ENCODE data around the gene GPRIN2.

GPRIN2 gene

GRCh38 chr10:46547541-46548497 lies 8.6 kb downstream of the GPRIN2 start:
- DNase-seq: no peak

- DNase-seq: no peak
Observed at GRCh38 chr10:46546591-46547540, 9.6 kb downstream of the GPRIN2 start.

- no peak for DNase-seq
Observed at GRCh38 chr10:46545861-46546590, 10.4 kb downstream of the GPRIN2 start.

DNA sequence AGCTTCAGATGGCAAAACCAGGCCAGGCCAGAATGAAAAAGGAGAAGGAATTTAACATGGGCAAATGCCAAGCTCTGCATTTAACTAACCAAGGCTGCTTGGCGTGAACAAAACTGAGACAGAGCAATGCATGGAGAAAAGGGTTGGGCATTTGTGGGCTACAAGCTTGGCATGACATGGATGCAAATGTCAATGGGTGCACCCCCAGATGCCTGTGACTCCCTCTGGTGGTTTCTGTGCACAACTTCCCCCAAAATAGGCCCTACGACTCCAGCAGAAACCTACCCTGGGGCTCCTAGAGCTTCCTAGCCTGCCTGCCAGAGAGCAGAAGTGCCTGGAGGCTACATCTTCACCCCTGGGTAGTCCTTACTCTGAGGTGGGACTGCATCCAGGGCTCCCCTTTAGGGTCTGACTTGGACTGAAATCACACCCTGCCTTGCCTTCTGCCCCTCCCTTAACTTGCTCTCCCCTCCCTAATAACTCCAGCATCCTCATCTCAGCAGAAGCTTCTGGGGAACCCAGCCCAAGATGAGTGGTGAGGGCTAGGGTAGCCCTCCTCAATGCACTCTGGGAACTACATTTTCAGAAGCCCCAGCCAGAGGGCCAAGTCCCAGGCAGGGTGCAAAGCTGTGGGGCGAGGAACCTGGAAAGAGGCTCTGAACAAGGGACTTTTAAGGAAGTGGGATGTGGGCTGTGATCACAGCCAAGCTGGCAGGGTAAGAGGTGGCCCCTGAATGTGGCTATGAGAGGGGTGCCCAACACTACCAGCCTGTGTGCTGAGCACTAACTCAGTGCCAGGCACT lies 11.3 kb downstream of the GPRIN2 start:
- no peak for DNase-seq

DNA sequence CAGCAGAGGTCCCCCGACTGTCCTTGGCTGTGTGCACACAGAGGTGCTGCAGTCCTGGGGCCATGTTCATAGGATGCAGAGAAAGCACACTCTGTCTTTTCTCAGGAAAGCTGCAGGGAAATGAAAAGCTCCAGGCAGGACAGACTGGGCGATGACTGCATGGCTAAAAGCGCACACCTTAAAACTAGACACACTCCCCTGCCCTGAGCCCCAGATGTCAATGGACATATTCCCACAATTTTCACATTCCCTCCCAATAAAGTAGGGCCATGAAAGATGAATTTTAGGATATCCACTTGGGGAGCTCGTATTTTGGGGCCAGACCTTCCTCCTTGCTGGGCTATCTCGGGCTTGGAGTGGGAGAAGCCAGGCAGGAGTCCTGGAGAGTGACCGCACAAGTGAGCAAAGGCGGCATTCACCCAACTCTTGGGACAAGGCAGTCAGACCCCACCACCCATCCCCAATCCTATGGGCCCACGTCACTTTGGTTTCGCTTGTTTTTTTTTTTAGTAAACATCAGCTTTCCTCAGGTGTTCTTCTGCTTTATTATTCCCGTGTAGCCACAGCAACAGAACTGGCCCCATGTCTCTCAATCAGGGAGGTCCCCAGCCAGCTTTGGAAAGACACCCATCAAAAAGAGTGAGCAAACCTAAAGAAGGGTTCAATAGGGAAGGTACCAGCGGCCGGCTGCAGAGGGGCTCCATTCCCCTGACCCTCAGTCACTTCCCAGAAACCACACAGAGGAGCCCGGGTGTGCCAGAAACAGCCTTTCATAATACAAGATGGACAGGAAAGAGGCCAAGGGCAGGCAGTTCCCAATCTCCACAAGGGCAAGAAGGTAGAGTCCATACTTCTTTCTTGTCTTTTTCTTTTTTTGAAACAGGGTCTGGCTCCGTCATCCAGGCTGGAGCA lies 12.7 kb downstream of the GPRIN2 start:
- no peak for DNase-seq

DNA sequence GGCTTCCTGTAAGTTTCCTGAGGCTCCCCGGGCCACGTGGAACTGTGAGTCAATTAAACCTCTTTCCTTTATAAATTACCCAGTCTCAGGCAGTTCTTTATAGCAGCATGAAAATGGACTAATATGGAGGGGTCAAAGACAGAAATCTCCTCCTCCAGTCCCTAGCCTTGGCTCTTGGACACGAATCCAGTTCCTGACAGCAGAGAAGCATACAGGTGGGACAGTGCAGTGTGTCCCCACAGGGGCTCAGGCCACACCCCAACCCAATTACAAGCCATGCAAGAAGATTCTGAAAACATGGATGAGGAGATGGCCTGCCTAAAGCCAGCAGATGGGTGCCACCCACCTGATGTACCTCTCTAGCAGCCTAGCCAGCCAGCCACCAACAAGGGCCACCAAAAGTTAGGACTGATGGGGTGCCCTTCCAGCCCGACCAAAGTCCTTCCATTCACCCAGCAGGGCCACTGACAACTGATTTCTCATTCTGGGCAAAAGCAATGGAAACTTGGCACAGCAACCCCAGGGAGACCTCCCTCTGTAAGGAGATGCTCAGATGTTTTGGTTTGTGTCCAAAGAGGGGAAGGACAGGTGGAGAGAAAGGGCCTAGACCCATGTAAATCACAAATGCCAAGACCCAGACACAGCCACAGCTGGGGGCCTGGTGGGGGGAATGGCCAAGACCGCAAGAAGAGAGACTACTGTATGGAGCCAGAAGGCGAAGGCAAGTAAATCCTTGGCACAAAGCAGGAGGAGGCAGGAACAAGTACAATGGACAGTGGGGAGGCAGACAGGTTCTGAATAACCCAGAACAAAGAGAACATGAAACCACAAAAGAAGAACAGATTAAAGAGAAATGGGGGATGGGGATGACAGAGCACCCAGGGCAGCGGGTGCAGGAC lies 13.6 kb downstream of the GPRIN2 start:
- DNase-seq: no peak

- no peak for DNase-seq
Observed at GRCh38 chr10:46541735-46542566, 14.5 kb downstream of the GPRIN2 start.

DNA sequence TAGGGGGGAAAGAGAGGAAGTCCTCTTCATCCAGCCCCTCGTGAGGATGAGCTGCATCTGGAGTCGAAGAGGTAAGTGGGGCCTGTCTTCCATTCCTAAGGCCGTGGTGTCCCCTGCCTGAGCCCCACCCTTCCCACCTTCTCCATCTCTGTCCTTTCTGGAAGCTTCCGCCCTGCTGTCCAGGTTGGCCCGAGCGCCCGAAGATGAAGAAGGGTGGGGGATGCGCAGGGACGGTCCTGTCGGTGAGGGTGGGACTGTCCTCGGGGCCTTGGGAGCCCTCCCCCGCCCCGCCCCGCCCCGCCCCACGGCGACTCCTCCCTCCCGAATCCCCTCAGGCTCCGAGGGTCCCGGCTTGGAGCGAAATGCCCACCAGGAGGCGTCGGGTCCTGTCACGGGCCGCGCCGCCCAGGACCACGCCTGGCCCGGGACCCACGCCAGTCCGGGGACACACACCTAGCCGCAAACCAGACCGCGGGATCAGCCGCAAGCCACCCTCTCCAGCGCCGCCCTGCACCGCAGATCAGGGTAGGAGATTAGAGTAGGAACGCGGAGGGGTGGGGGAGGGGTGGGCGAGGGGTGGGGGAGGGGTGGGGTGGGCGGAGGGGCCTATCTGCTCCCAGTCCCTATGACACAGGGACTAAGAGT lies 15.3 kb downstream of the GPRIN2 start:
- DNase-seq: no peak

DNA sequence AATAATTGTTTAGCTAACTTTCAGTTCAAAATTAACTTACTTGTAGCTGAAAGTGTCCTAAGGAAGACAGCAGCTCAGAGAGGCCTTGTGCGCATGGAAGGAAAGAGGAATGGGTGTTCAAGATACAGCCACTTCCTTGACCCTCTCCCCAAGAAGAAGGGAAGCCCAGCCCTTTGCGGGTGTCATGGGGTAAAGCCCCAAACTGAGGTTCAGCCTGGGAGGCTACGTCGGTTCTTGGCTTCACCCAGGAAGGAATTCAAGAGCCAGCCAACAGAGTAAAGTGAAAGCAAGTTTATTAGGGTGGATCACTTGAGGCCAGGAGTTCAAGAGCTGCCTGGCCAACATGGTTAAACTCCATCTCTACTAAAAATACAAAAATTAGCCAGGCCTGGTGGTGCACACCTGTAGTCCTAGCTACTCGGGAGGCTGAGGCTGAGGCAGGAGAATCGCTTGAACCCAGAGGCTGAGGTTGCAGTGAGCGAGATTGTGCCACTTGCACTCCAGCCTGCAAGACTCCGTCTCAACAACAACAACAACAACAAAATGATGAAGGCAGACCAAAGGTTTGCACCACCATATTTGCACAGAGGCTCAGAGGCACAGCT lies 15.9 kb downstream of the GPRIN2 start:
- DNase-seq: no peak

DNA sequence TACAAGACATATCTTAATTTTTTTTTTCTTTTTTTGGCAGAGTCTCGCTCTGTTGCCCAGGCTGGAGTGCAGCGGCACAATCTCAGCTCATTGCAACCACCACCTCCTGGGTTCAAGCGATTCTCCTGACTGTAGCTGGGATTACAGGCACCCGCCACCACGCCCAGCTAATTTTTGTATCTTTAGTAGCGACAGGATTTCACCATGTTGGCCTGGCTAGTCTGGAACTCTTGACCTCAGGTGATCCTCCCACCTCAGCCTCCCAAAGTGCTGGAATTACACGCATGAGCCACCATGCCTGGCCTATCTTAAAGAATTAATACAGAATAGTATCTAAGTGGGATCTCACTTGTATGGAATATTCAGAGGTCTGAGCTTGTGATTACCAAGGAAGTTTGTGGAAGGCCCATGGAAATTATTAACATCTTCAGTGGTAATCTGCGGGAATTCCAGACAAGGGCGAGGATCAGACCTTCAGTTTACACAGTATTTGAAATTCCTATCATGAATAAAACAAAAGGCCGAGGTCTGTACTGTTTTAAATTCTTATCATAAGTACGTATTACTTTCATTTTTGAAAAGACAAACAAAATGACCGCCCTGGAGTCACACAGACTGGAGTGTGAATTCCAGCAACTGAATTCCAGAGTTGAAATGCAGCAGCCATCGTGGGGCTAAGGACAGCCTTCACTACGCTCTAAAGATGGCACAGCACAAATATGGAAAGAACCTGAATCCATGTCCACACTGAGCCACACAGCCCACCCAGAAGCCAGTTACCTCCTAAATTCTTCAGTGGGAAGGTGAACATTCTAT lies 16.7 kb downstream of the GPRIN2 start:
- no peak for DNase-seq

DNA sequence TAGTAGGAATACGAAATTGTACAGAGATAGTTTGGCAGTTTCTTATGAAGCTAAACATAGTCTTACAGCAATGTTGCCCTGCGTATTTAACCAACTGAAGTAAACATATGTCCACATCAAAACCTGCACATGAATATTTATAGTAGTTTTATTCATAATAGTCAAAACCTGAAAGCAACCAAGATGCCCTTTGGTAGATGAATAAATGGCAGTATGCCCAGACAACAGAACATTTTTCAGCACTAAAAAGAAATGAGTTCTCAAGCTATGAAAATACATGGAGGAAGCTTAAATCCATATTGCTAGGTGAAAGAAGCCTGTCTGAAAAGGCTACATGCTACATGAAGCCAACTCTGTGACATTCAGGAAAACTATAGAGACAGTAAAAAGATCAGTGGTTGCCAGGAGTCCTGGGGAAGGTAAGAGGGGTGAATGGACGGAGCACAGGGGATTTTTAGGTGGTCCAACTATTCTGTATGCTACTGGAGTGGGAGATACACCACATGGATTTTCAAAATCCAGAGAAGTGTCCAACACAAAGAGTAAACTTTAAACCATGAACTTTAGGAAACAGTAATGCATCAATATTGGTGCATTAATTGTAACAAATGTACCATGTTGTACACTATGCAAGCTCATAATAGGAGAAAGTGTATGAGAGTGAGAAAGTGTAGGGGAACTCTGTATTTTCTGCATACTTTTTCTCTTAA lies 17.6 kb downstream of the GPRIN2 start:
- DNase-seq: no peak

DNA sequence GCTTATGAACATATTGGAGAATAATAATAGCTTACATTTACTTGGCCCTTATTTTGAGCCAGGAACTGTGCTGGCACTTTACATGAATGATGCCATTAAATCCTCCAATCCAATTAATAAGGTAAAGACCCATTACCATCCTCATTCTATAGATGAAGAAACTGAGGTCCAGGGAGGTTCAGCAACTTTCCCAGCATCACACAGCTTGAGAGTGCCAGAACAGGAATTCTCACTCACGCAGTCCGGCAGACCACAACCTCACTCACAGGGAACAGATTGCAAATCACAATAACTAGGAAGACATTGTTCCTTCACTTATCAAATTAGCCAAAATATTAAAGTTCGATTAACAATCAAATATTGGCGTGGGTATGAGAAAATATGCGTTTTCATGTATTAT lies 18.3 kb downstream of the GPRIN2 start:
- DNase-seq: no peak

DNA sequence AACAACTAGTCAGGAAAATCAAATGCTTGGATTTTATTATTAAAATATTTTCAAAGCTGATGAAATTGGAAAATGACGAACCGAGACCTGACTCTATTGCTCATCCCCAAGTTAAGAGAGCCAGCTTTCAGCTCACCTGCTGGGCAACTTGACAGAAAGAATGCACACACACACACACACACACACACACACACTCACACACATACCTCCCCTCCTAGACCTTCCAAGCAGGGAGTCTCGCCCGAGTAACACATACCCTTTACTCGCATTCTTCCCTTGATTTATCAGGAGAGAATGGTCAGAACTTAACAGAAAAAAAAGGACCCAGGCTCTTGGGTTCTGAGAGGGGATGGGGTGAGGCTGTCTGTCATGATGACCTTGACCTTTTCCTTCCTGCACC lies 19.1 kb downstream of the GPRIN2 start:
- no peak for DNase-seq

- no peak for DNase-seq
Observed at GRCh38 chr10:46536781-46537180, 19.7 kb downstream of the GPRIN2 start.

DNA sequence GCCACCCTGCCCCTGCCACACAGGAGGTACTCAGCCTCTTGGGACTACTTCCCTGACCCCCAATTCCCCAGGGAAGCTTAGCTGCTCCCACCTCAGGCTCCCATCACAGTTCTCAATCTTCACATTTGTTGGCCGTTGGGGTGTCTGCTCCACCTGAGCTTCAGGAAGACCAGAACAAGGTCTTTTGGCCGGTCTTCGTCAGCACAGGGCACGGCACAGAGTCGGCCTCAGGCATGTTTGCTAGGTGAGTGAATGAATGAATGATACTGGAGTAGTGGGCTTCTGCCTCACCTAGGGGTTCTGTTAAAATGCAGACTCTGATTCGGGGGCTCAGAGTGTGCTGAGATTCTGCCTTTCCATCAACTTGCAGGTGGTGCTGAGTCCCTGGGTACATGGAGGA lies 20.3 kb downstream of the GPRIN2 start:
- DNase-seq: no peak

GRCh38 chr10:46534828-46535524 lies 21.5 kb downstream of the GPRIN2 start:
- no peak for DNase-seq
